Esophagus muscularis mucosa (tissue), 3 donors: ENCODE measurements around the gene ATP5F1E.

ENCODE experiments used
- EP300 ChIP-seq: sonication (generic); formaldehyde crosslinking; IDR thresholded peaks from one replicate; pipeline ENCODE4 v1.6.1; 2017; ENCODE audit warnings: antibody characterized with exemption
- TF ChIP-seq, protein P1 (sequence below), 3 experiments: fragments of 200-600 bp in 2 of 3; fragments of 450-650 bp in 1 of 3; sonication (generic) in 2 of 3; IDR thresholded peaks; one replicate each; pipeline ENCODE4 v1.5.1; 2017 to 2019; ENCODE audit warnings: antibody characterized with exemption in 3 of 3, mild to moderate bottlenecking in 2 of 3, moderate library complexity in 1 of 3

- no peak for TF ChIP-seq EP300
- TF ChIP-seq, protein P1, sequence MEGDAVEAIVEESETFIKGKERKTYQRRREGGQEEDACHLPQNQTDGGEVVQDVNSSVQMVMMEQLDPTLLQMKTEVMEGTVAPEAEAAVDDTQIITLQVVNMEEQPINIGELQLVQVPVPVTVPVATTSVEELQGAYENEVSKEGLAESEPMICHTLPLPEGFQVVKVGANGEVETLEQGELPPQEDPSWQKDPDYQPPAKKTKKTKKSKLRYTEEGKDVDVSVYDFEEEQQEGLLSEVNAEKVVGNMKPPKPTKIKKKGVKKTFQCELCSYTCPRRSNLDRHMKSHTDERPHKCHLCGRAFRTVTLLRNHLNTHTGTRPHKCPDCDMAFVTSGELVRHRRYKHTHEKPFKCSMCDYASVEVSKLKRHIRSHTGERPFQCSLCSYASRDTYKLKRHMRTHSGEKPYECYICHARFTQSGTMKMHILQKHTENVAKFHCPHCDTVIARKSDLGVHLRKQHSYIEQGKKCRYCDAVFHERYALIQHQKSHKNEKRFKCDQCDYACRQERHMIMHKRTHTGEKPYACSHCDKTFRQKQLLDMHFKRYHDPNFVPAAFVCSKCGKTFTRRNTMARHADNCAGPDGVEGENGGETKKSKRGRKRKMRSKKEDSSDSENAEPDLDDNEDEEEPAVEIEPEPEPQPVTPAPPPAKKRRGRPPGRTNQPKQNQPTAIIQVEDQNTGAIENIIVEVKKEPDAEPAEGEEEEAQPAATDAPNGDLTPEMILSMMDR (IDR thresholded peaks at IDR 0.05): no peak
Observed at GRCh38 chr20:59025511-59025910, 6.6 kb downstream of the ATP5F1E start.
